ENCODE results near the gene RER1.

The RER1 gene

DNA sequence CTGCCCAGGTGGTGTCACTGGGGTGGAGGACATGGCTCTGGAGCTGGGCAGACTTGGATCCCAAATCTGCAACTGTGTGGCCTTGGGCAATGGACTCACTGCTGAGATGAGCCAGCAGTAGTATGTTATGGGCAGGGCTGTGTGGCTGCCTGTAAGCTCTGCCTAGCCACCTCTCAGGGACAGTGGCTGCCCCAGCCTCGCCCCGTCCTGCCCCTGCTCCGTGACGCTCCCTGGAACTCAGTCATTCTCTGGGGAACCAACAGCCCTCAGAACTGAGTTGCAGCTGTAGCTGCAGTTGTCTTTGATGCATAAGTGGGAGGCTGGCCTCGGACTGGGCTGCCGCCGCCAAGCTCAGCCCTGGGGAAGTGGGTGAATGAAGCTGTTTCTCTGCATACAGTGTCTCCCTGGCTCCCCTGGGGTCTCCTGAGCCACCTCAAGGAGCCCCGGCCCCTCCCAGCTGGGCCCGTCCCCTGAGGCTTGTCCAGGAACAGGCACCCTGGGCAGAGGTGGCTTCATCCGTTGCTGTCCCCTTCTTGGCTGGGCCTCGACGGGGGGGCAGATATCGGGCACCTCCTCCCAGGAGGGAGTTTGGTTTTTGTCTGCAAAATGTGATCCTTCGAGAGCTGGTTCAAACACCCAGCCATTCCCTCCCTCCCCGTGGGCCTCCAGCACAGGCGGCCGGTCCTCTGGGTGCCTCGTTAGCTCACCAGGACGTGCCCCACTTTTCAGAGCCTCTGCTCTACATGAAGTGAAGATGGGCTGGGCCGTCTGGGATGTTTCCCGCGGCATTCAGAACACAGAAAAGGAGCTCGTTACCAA is 58.2 kb downstream of the RER1 start:
- no peak for DNase-seq

DNA sequence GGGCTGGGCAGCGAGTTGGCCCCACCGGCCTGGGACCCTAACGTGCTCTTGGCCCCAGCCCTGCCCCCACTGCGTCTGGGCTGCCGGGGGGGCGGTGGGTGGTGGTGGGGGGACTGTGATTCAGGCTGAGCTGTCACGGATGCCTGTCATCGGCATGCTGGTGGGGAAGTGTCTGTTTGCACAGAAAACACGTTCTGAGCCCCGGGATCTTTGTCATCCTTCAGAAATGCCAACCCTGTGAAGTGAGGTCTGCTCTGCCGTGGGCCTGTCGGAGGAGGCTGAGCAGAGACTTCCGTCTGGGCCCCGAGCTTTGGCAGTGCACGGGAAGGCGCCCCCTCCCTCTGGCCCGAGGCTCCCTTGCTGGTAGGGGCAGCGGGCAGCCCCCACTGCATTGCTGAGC is 60.1 kb downstream of the RER1 start:
- no peak for DNase-seq

DNA sequence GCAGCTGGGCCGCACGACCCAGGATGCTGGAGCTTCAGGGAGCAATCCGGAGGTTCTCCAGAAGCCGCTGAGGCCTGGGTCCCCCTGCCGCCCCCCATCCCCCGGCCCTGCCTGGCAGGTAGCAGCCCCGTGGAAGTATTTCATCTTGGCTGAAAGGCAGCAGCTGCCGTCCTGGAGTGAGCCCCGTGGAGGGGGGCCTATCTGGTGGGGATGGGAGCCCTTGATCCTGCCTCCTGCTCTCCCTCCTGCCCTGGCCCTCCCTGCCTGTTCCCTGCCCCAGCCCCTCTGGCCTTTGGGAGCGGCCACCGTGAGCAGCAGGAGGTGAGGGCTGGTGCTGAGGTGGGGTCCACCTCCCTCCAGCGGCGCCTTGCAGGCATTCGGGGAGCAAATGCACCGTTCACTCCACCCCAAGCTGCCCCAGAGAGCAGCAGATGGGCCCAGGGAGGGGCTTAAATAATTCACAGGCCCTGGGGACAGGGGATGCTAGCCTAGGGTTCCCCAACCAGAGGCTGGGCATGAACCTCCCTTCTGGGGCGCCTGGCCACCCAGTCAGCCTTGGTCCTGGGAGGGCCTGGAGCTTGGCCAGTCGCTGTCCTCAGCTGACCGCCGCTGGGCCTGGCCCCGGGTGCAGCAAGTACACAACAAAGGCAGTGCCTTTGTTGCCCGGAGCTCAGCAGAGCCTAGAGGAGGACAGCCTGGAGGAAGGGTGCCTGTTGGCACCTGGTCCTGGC is 60.7 kb downstream of the RER1 start:
- no peak for DNase-seq

DNA sequence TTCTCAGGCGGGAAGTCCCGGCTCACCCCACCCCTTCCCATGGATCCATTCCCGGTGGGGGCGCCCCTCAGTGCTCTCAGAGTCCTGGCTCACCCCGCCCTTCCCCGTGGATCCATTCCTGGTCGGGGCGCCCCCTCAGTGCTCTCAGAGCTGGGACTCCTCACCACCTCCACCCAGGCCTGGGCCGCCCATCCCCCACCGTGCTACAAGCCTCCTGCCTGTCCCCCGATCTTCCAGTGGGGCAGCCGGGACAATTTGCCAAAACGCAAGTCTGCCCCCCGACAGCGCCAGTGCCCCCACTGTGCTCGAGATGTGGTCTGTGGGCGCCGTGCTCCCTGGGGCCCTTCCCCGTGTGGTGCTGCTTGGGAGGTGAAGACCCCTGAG is 61.3 kb downstream of the RER1 start:
- DNase-seq: no peak

DNA sequence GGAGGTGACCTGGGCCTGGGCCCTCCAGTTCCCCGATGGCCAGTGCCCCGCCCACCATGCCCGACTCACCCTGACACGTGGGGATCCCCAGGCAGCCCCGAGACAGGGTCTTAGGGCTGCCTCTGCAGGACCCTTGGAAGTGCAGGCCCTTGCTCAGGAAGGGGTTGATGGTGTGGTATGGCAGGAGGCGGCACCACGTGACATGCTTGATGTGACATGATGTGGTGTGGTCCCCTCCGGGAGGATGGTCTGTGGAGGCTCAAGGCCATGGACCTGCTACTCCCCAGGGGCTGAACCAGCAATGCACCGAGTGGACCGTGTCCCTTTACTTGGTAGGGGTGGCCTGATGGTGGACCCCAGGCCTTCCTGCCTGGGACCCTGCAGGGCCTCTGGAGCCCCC is 62.6 kb downstream of the RER1 start:
- no peak for DNase-seq
